ENCODE measurements around the gene GPR146. TPM values are rescaled to one million over a fixed set of nuclear protein-coding genes. Genes with fewer than 3 reads are reported as not detected.

Gene GPR146
- polyA plus RNA-seq, 3 donors = 0.48 to 0.92 (median 0.48) TPM

- Histone ChIP-seq H3K36me3 (replicated peaks in 1 of 2; ENCODE audit: control insufficient read depth in 1 of 2, insufficient read depth in 2 of 2, low read length in 2 of 2) (no peaks in the 10 kb centered on the region), H3K9me3 (replicated peaks in 1 of 2; ENCODE audit: control insufficient read depth in 1 of 2, insufficient read depth in 1 of 2, low read length in 2 of 2) (no peaks in the 10 kb centered on the region), H4K20me1 (ENCODE audit: insufficient read depth, low read length) (no peaks in the 10 kb centered on the region), H3K4me1 (ENCODE audit: control insufficient read depth in 1 of 2, insufficient read depth in 2 of 2, low read length in 2 of 2) (peaks cover 35 to 40% of the 10 kb centered on the region in 2 donors), H3K4me3 (replicated peaks in 1 of 3; ENCODE audit: low read depth in 2 of 3, low read length in 3 of 3) (no peak overlapping the region), H3K27me3 (ENCODE audit: control insufficient read depth in 2 of 2, insufficient read depth in 2 of 2, low read length in 2 of 2) (peaks cover 0 to 39% of the 10 kb centered on the region in 2 donors), H3K4me2 (replicated peaks; ENCODE audit: extremely low read depth, low read length, poor library complexity, severe bottlenecking) (no peak overlapping the region), H2AFZ (ENCODE audit: insufficient read depth, low read depth, low read length, poor library complexity, severe bottlenecking) (no peak overlapping the region), H3K9ac (ENCODE audit: insufficient read depth, low read length, poor library complexity, severe bottlenecking) (no peak overlapping the region), H3K79me2 (ENCODE audit: insufficient read depth, low read length) (no peaks in the 10 kb centered on the region), H3K27ac (ENCODE audit: low read depth in 1 of 2, low read length in 2 of 2) (no peak overlapping the region)
- Mint-ChIP-seq H3K4me1 (peaks cover 38% of the 10 kb centered on the region), H3K36me3 (no peaks in the 10 kb centered on the region), H3K27ac (no peak overlapping the region), H3K4me3 (no peak overlapping the region), H3K9me3 (peaks cover 0 to 9% (median 0%) of the 10 kb centered on the region in 7 donors), H3K27me3 (ENCODE audit: low read depth in 3 of 3) (peaks cover 32 to 45% (median 36%) of the 10 kb centered on the region in 3 donors)
- intact Hi-C loops (cut with micrococcal nuclease) = loop anchor here (10.0 kb wide), 3 partner anchors 160 to 280 kb away; partner anchors contain the start of gene GET4 (in 1 of the 2)
- DNase-seq = no peak
- 91% methylated on average over 6 of the region's 13 CpGs for WGBS (ENCODE audit: insufficient coverage)
- no peak for TF ChIP-seq CTCF (IDR thresholded peaks at IDR 0.05)
These were observed 20.2 kb downstream of the GPR146 start for GRCh38 chr7:1064581-1064980.

- Histone ChIP-seq H4K20me1 (ENCODE audit: insufficient read depth, low read length) (no peaks in the 10 kb centered on the region), H3K36me3 (replicated peaks in 1 of 2; ENCODE audit: control insufficient read depth in 1 of 2, insufficient read depth in 2 of 2, low read length in 2 of 2) (no peaks in the 10 kb centered on the region), H3K9ac (ENCODE audit: insufficient read depth, low read length, poor library complexity, severe bottlenecking) (no peak overlapping the region), H2AFZ (ENCODE audit: insufficient read depth, low read depth, low read length, poor library complexity, severe bottlenecking) (peak overlapping the region; percentile 30), H3K4me1 (ENCODE audit: control insufficient read depth in 1 of 2, insufficient read depth in 2 of 2, low read length in 2 of 2) (peaks cover 32 to 36% of the 10 kb centered on the region in 2 donors), H3K4me3 (replicated peaks in 1 of 3; ENCODE audit: low read depth in 2 of 3, low read length in 3 of 3) (no peak overlapping the region), H3K27me3 (ENCODE audit: control insufficient read depth in 2 of 2, insufficient read depth in 2 of 2, low read length in 2 of 2) (peaks cover 0 to 35% of the 10 kb centered on the region in 2 donors), H3K27ac (ENCODE audit: low read depth in 1 of 2, low read length in 2 of 2) (no peak overlapping the region), H3K9me3 (replicated peaks in 1 of 2; ENCODE audit: control insufficient read depth in 1 of 2, insufficient read depth in 1 of 2, low read length in 2 of 2) (no peaks in the 10 kb centered on the region), H3K79me2 (ENCODE audit: insufficient read depth, low read length) (no peaks in the 10 kb centered on the region), H3K4me2 (replicated peaks; ENCODE audit: extremely low read depth, low read length, poor library complexity, severe bottlenecking) (peak overlapping the region; percentile 36)
- TF ChIP-seq CTCF (IDR thresholded peaks at IDR 0.05) = no peak
- intact Hi-C loops (cut with micrococcal nuclease) = loop anchor here (1.0 to 10.0 kb wide), 5 partner anchors 71 to 280 kb away; partner anchors contain the start of gene GET4 (in 1 of the 2)
- H3K27ac Mint-ChIP-seq = no peak overlapping the region
- 77% methylated on average over 12 of the region's 12 CpGs for WGBS (ENCODE audit: insufficient coverage)
- peaks cover 0 to 9% (median 0%) of the 10 kb centered on the region in 7 donors for H3K9me3 Mint-ChIP-seq
- H3K27me3 Mint-ChIP-seq (ENCODE audit: low read depth in 3 of 3) = peaks cover 28 to 40% (median 31%) of the 10 kb centered on the region in 3 donors
- no peak for DNase-seq
- no peaks in the 10 kb centered on the region for H3K36me3 Mint-ChIP-seq
- peak overlapping the region in 1 of 2 donors; percentile 82 for H3K4me3 Mint-ChIP-seq
- peaks cover 34% of the 10 kb centered on the region for H3K4me1 Mint-ChIP-seq
These were observed 20.9 kb downstream of the GPR146 start for GRCh38 chr7:1065263-1065584.

Measured in CD14-positive monocyte (primary cell).